ENCODE measurements around the gene CNPY4.

- no peak for TF ChIP-seq CTCF (conservative IDR thresholded peaks at IDR 0.05; ENCODE audit: low read length)
- TF ChIP-seq EZH2phosphoT487 (IDR thresholded peaks at IDR 0.05; ENCODE audit: borderline replicate concordance, low read depth, low read length), result no peak
These were observed 47.0 kb downstream of the CNPY4 start for GRCh38 chr7:100166317-100166940.

All from OCI-LY7 (cell line).